ENCODE data around the gene C4orf50.

Gene C4orf50

GRCh38 chr4:5958199-5958735 is 60.0 kb downstream of the C4orf50 start:
- Histone ChIP-seq H3F3A (ENCODE audit: insufficient read depth) (no peaks in the 10 kb centered on the region), H4K20me1 (ENCODE audit: low read depth, low read length) (no peaks in the 10 kb centered on the region), H3K27me3 (ENCODE audit: low read length) (no peaks in the 10 kb centered on the region), H3K27ac (ENCODE audit: low read depth, low read length) (no peak overlapping the region), H3K9me3 (ENCODE audit: insufficient read depth, low read length) (no peaks in the 10 kb centered on the region), H3K4me3 (ENCODE audit: insufficient read depth, low read length, poor library complexity, severe bottlenecking) (no peak overlapping the region), H3K79me2 (ENCODE audit: insufficient read depth, low read length) (no peaks in the 10 kb centered on the region), H3K4me2 (ENCODE audit: low read depth, low read length, poor library complexity, severe bottlenecking) (no peak overlapping the region), H3K9ac (ENCODE audit: low read length) (no peak overlapping the region), H2AFZ (ENCODE audit: low read depth, low read length, severe bottlenecking) (no peak overlapping the region), H3K36me3 (ENCODE audit: low read length) (no peaks in the 10 kb centered on the region), H3K9me2 (replicated peaks; ENCODE audit: insufficient read depth, low read length) (no peaks in the 10 kb centered on the region)
- TF ChIP-seq EZH2phosphoT487 (conservative IDR thresholded peaks at IDR 0.05; ENCODE audit: low read length) (no peak), CTCF (IDR thresholded peaks at IDR 0.05; ENCODE audit: insufficient read depth, low read length, poor library complexity, severe bottlenecking) (no peak)

GRCh38 chr4:5957076-5957475 is 61.2 kb downstream of the C4orf50 start:
- Histone ChIP-seq H3K9ac (ENCODE audit: low read length) (no peak overlapping the region), H3K4me2 (ENCODE audit: low read depth, low read length, poor library complexity, severe bottlenecking) (no peak overlapping the region), H2AFZ (ENCODE audit: low read depth, low read length, severe bottlenecking) (no peak overlapping the region)

GRCh38 chr4:5956285-5957021 is 61.8 kb downstream of the C4orf50 start:
- no peak overlapping the region for H2AFZ ChIP-seq (ENCODE audit: low read depth, low read length, severe bottlenecking)
- no peaks in the 10 kb centered on the region for H4K20me1 ChIP-seq (ENCODE audit: low read depth, low read length)
- TF ChIP-seq EZH2phosphoT487 (conservative IDR thresholded peaks at IDR 0.05; ENCODE audit: low read length): no peak
- no peak for TF ChIP-seq CTCF (IDR thresholded peaks at IDR 0.05; ENCODE audit: insufficient read depth, low read length, poor library complexity, severe bottlenecking)
- no peaks in the 10 kb centered on the region for H3F3A ChIP-seq (ENCODE audit: insufficient read depth)
- no peaks in the 10 kb centered on the region for H3K79me2 ChIP-seq (ENCODE audit: insufficient read depth, low read length)
- H3K36me3 ChIP-seq (ENCODE audit: low read length): no peaks in the 10 kb centered on the region
- H3K9ac ChIP-seq (ENCODE audit: low read length): no peak overlapping the region
- H3K4me3 ChIP-seq (ENCODE audit: insufficient read depth, low read length, poor library complexity, severe bottlenecking): no peak overlapping the region
- H3K9me2 ChIP-seq (replicated peaks; ENCODE audit: insufficient read depth, low read length): no peaks in the 10 kb centered on the region
- H3K9me3 ChIP-seq (ENCODE audit: insufficient read depth, low read length): no peaks in the 10 kb centered on the region
- H3K27me3 ChIP-seq (ENCODE audit: low read length): no peaks in the 10 kb centered on the region
- no peak overlapping the region for H3K4me2 ChIP-seq (ENCODE audit: low read depth, low read length, poor library complexity, severe bottlenecking)
- no peak overlapping the region for H3K27ac ChIP-seq (ENCODE audit: low read depth, low read length)

More at GRCh38 chr4:5957076-5957475, 61.2 kb downstream of the C4orf50 start:
- no peak overlapping the region for H3K4me3 ChIP-seq (ENCODE audit: insufficient read depth, low read length, poor library complexity, severe bottlenecking)
- no peaks in the 10 kb centered on the region for H3K9me3 ChIP-seq (ENCODE audit: insufficient read depth, low read length)
- H4K20me1 ChIP-seq (ENCODE audit: low read depth, low read length): no peaks in the 10 kb centered on the region
- no peak overlapping the region for H3K27ac ChIP-seq (ENCODE audit: low read depth, low read length)
- H3K9me2 ChIP-seq (replicated peaks; ENCODE audit: insufficient read depth, low read length): no peaks in the 10 kb centered on the region
- H3K79me2 ChIP-seq (ENCODE audit: insufficient read depth, low read length): no peaks in the 10 kb centered on the region
- H3F3A ChIP-seq (ENCODE audit: insufficient read depth): no peaks in the 10 kb centered on the region
- H3K36me3 ChIP-seq (ENCODE audit: low read length): no peaks in the 10 kb centered on the region
- no peaks in the 10 kb centered on the region for H3K27me3 ChIP-seq (ENCODE audit: low read length)
- no peak for TF ChIP-seq CTCF (IDR thresholded peaks at IDR 0.05; ENCODE audit: insufficient read depth, low read length, poor library complexity, severe bottlenecking)
- no peak for TF ChIP-seq EZH2phosphoT487 (conservative IDR thresholded peaks at IDR 0.05; ENCODE audit: low read length)

Data from SU-DHL-6 (cell line).